Activated naive CD4-positive, alpha-beta T cell treated with anti-CD3 and anti-CD28 coated beads for 36 hours (primary cell): ENCODE data around the gene GALNT5. TPM values are rescaled to one million over a fixed set of nuclear protein-coding genes. Genes with fewer than 3 reads are reported as not detected.

Experiments
- CTCF ChIA-PET: fragments of 350-600 bp; sonication (Branson Sonifier 250); formaldehyde crosslinking; loops from one replicate; lab custom pipeline; 2021; ENCODE audit warnings: antibody characterized with exemption; lab: Charles Lee
- DNase-seq: peaks from one replicate; pipeline ENCODE4 v3.0.0-alpha.2; 2020
- H3K27ac Mint-ChIP-seq: one replicate; pipeline ENCODE4 v1.8.0; 2021; ENCODE audit warnings: mild to moderate bottlenecking, mixed read lengths
- H3K27me3 Mint-ChIP-seq: one replicate; pipeline ENCODE4 v1.8.0; 2021; ENCODE audit warnings: low read depth, mixed read lengths
- H3K36me3 Mint-ChIP-seq: one replicate; pipeline ENCODE4 v1.8.0; 2021; ENCODE audit warnings: low read depth, mixed read lengths
- H3K4me1 Mint-ChIP-seq: one replicate; pipeline ENCODE4 v1.8.0; 2021; ENCODE audit warnings: low read depth, mixed read lengths
- H3K4me3 Mint-ChIP-seq: one replicate; pipeline ENCODE4 v1.8.0; 2021; ENCODE audit warnings: mild to moderate bottlenecking, moderate library complexity, mixed read lengths
- H3K9me3 Mint-ChIP-seq: one replicate; pipeline ENCODE4 v1.8.0; 2021; ENCODE audit warnings: mixed read lengths
- intact Hi-C: fragments of 100-400 bp; cut with micrococcal nuclease; formaldehyde crosslinking; loops from one replicate; pipeline ENCODE4 v1.15.1; 2023
- total RNA-seq, 2 experiments: library from RNA; stranded (reverse); gene quantifications; one replicate each; pipeline ENCODE4 v1.2.3, GENCODE V29; 2021

Gene GALNT5
- total RNA-seq, 2 experiments from 2014 or later: not detected

DNA sequence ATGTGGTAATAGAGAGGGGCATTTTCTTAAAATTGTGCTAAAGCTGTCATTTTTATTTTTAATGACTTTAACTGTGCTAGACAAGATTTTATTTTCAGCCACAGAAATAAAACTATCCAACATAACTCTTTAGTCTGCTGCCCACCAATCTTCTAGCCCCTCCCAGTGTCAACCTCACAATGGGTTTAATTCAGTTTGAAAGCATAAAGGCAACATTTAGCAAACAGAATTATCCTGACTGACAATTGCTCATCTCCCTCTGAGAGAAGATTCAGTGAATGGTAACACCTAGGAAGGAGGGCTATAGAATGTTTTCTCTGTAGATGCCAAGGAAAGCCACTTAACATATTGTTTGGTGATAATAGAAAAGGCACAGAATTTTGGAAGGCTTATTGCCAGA is 62.9 kb downstream of the GALNT5 start:
- intact Hi-C loops: no loop called here

DNA sequence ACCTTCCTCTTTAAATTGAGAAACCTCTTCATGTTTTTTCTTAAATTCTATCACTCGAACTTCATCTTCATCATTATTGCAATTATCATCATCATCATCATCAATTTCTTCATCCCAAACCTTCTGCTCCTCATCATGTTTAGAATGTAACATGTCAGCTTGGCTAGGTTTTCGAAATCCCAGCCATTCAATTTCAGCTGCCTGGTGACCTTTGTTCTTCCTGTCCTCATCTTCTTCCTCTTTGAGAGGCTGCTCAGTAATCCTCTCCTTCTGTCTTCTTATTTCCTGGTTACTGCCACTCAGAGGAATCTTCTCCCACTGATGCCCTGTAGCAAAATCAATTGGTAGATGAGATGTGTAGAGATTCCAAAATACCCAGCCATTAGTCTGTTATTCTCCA is 64.0 kb downstream of the GALNT5 start:
- Mint-ChIP-seq H3K27me3 (no peaks in the 10 kb centered on the region), H3K27ac (no peak overlapping the region), H3K4me3 (no peak overlapping the region), H3K4me1 (peaks cover 28% of the 10 kb centered on the region), H3K9me3 (no peaks in the 10 kb centered on the region), H3K36me3 (peaks cover 6% of the 10 kb centered on the region)
- DNase-seq: no peak
- CTCF ChIA-PET: interaction anchor here (0.6 to 1.3 kb wide), 3 partner anchors 16 to 19 kb away, joined by 4 read pairs; no protein-coding TSS in a partner anchor
- intact Hi-C loops: no loop called here

More for the DNA sequence above, 62.9 kb downstream of the GALNT5 start:
- Mint-ChIP-seq H3K36me3 (peaks cover 6% of the 10 kb centered on the region), H3K4me3 (no peak overlapping the region), H3K4me1 (peaks cover 32% of the 10 kb centered on the region), H3K27ac (no peak overlapping the region), H3K27me3 (no peaks in the 10 kb centered on the region), H3K9me3 (no peaks in the 10 kb centered on the region)
- no peak for DNase-seq
- CTCF ChIA-PET: interaction anchor here (1.0 to 1.3 kb wide), 2 partner anchors 16 to 18 kb away, joined by 4 read pairs; no protein-coding TSS in a partner anchor

DNA sequence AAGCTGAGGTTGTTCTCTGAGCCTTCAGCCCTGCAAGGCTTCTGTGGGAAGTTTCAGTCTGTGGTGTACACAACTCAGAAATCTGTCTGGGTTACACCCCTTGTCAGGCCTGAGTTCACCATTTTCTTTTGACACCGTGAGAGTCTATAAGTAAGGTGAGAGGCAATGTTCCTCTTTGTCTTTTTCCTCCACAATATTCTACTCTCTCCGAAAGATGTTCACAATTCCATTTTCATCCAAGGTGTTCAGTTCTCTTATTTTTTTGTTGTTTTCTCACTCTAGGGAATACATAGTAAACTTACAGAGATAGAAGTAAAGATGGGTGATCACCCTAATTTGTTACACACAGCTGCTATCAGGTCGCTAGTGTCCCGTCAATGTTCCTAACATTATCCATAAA is 64.9 kb downstream of the GALNT5 start:
- H3K4me1 Mint-ChIP-seq: peaks cover 35% of the 10 kb centered on the region
- no peak overlapping the region for H3K27ac Mint-ChIP-seq
- H3K27me3 Mint-ChIP-seq: no peaks in the 10 kb centered on the region
- no peaks in the 10 kb centered on the region for H3K9me3 Mint-ChIP-seq
- no peak for DNase-seq
- H3K36me3 Mint-ChIP-seq: peaks cover 6% of the 10 kb centered on the region
- CTCF ChIA-PET: interaction anchor here (1.0 to 16.1 kb wide), 4 partner anchors 13 to 157 kb away, joined by 4 to 263 read pairs (median 8); no protein-coding TSS in a partner anchor
- no peak overlapping the region for H3K4me3 Mint-ChIP-seq
- intact Hi-C loops: no loop called here

DNA sequence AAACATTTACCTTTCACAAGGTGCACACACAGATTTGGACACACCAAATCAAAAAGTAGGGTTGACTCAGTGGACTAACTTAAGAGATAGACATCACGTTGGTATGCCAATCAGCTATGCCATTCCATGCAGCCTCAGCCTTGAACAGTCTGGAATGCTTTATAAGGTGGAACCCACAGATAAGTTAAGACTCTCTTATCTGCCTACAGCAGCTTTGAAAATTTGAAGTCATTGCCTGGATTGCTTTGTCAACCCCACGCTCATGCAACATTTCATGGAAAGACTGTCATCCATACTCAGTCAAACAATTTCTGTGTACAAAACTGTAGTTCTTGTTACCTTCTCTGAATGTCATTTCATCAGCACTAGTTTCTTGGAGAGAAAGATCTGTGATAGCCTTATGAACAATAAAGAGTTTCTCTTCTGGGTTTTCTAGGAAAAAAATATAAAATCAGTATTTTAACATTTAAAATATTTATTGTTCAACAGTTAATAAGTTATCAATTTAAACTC is 66.9 kb downstream of the GALNT5 start:
- H3K36me3 Mint-ChIP-seq: peaks cover 8% of the 10 kb centered on the region
- CTCF ChIA-PET: interaction anchor here (1.8 to 16.1 kb wide), 3 partner anchors 9 to 20 kb away, joined by 6 to 263 read pairs (median 12); no protein-coding TSS in a partner anchor
- no peaks in the 10 kb centered on the region for H3K27me3 Mint-ChIP-seq
- no peaks in the 10 kb centered on the region for H3K9me3 Mint-ChIP-seq
- H3K27ac Mint-ChIP-seq: no peak overlapping the region
- no peak overlapping the region for H3K4me3 Mint-ChIP-seq
- peaks cover 53% of the 10 kb centered on the region for H3K4me1 Mint-ChIP-seq
- intact Hi-C loops: no loop called here
- DNase-seq: no peak

DNA sequence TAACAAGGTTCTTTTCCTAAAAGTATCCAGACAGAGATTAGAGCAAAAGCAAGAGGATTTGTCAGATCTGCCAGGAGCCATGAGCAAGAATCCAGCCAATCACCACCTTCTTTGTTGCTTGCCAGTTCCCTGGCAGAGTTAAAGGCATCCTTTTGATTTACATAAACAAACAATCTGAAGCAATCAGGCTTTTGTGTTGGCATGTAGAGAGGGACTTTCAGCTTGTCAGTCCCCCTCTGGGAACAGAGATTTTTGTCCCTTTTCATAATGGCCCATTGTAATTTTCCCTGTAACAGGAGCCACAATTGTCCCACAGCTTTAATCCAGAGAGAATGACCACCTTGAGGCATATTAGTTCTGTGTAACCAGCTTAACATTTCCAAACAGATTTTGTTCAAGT is 68.3 kb downstream of the GALNT5 start, which contains the start of gene ERMN:
TSS of gene ERMN (minus strand) at position 39 of the 400 bp plus-strand sequence. CDS start 182 bp downstream, outside the sequence.
- Mint-ChIP-seq H3K27ac (no peak within 1 kb of the TSS), H3K36me3 (peaks cover 8% of the 10 kb centered on the region), H3K9me3 (no peaks in the 10 kb centered on the region), H3K4me1 (peaks cover 57% of the 10 kb centered on the region), H3K27me3 (no peaks in the 10 kb centered on the region), H3K4me3 (no peak within 1 kb of the TSS)
- DNase-seq: no peak
- intact Hi-C loops: loop anchor here (1.0 kb wide), 1 partner anchor 10 kb away; no protein-coding TSS in a partner anchor
- CTCF ChIA-PET: interaction anchor here (0.8 to 16.1 kb wide), 16 partner anchors 9 to 268 kb away, joined by 3 to 263 read pairs (median 15); no protein-coding TSS in a partner anchor

DNA sequence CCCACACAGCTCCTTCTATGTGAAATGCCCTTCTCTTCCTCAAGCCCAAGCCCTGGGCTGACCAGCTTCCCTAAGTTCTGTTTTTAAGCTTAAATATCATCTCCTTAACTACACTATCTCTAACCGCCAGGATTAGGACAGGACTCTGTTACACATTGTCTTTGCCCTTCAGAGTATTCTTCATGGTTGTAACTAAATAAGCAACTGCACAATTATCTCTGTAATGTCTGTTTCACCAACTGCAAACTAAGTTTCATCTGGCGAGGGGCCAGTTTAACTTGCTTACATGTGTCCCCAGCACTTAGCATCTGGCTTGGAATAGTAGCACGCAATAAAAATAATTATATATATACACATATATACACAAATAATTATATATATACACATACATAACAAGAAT is 69.2 kb downstream of the GALNT5 start:
- no peaks in the 10 kb centered on the region for H3K27me3 Mint-ChIP-seq
- intact Hi-C loops: loop anchor here (1.0 kb wide), 8 partner anchors 11 to 271 kb away; no protein-coding TSS in a partner anchor
- no peak overlapping the region for H3K4me3 Mint-ChIP-seq
- H3K36me3 Mint-ChIP-seq: peaks cover 5% of the 10 kb centered on the region
- peaks cover 61% of the 10 kb centered on the region for H3K4me1 Mint-ChIP-seq
- no peak for DNase-seq
- H3K27ac Mint-ChIP-seq: no peak overlapping the region
- CTCF ChIA-PET: interaction anchor here (0.6 to 16.1 kb wide), 36 partner anchors 10 to 274 kb away, joined by 3 to 263 read pairs (median 10); no protein-coding TSS in a partner anchor
- H3K9me3 Mint-ChIP-seq: no peaks in the 10 kb centered on the region

DNA sequence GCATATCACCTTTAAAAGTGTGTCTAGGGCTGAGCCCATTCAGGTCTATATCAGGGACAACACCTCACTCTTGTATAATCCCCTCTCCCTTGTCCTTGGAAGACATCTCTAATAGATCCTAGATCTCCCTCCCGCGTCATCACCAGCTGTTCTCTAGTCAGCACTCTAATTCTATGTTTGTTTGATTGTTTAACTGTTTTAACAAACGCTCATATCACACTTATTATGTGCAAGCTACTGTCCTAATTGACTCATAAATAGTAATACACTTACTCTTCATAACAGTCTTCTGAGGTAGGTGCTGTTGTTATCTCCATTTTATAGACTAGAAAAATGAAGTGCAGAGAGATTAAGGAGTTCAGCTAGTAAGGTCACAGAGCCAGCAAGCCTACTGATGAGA is 69.7 kb downstream of the GALNT5 start:
- DNase-seq: peak; percentile 29
- H3K27me3 Mint-ChIP-seq: no peaks in the 10 kb centered on the region
- H3K27ac Mint-ChIP-seq: peak overlapping the region; percentile 82
- peaks cover 3% of the 10 kb centered on the region for H3K36me3 Mint-ChIP-seq
- intact Hi-C loops: loop anchor here (1.0 kb wide), 7 partner anchors 86 to 270 kb away; no protein-coding TSS in a partner anchor
- H3K4me3 Mint-ChIP-seq: peak overlapping the region; percentile 52
- CTCF ChIA-PET: interaction anchor here (0.6 to 16.1 kb wide), 51 partner anchors 9 to 1094 kb away, joined by 3 to 263 read pairs (median 8); no protein-coding TSS in a partner anchor
- H3K9me3 Mint-ChIP-seq: no peaks in the 10 kb centered on the region
- peaks cover 62% of the 10 kb centered on the region for H3K4me1 Mint-ChIP-seq

DNA sequence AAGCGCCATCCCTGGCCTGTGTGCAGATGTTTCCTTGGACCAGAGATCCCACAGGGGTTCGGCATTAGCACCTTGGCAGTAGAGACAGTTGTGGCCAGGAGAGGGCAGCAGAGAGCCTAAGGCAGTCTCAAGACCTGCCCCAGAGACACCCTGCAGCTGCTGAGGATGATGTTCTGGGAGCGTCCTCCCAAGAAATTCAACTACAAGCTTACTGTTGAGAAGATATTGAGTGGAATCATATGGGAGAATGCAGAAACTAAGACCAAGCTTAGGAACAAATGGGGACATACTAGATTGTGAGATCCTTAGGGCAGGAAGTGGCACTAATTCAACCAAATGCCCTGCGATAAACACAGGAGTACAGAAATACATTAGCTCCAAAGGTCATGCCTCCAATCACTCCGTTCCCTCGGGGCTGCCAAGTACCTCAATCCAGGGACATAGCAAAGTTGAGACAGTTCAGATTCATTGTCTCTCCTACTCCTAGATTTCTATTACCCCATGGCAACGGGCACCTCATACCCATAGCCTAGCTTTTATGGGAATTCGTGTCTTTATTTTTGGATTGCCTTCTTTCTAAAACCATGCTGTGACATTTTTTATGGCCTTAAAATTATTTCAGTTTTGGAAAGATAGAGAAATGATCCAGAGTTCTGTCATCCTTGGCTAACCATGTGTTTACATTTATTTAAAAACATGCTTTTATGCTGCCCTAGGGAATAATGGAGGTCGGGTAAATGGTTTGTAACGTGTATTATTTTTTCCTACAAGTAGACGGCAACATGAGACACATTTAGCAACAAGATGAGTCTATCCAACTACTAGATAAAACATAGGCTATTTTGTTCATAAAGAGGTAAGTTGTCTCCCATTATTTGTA is 70.4 kb downstream of the GALNT5 start:
- H3K27ac Mint-ChIP-seq: peak overlapping the region; percentile 82
- H3K36me3 Mint-ChIP-seq: peaks cover 3% of the 10 kb centered on the region

DNA sequence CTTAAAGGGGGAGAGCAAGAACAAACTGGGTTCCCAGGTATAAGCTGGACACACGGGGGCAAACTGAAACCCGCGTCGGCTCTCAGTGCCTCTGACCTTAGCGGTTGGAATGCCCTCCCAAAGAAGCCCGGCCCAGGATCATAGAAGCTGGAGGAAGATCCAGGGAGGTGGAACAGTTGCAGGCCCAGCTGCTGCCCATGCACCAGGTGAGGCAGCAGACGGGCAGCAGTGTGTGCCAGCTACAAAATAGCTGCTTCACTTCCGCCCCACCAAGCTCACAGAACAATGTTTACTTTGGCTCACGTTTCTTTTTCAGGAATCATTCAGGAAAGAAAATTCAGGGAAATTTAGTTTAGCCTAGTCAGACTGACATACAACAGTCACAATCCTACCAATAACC is 72.0 kb downstream of the GALNT5 start:
- intact Hi-C loops: no loop called here
- Mint-ChIP-seq H3K4me3 (no peak overlapping the region), H3K4me1 (peaks cover 76% of the 10 kb centered on the region), H3K27me3 (no peaks in the 10 kb centered on the region), H3K36me3 (peaks cover 3% of the 10 kb centered on the region), H3K9me3 (no peaks in the 10 kb centered on the region), H3K27ac (no peak overlapping the region)
- no peak for DNase-seq
- CTCF ChIA-PET: interaction anchor here (0.6 to 16.1 kb wide), 11 partner anchors 7 to 268 kb away, joined by 3 to 263 read pairs (median 5); no protein-coding TSS in a partner anchor

More for the DNA sequence above, 70.4 kb downstream of the GALNT5 start:
- intact Hi-C loops: loop anchor here (1.0 kb wide), 7 partner anchors 85 to 269 kb away; no protein-coding TSS in a partner anchor
- no peaks in the 10 kb centered on the region for H3K9me3 Mint-ChIP-seq
- H3K27me3 Mint-ChIP-seq: no peaks in the 10 kb centered on the region
- CTCF ChIA-PET: interaction anchor here (0.6 to 16.1 kb wide), 64 partner anchors 9 to 1093 kb away, joined by 3 to 263 read pairs (median 6); no protein-coding TSS in a partner anchor
- peak; percentile 95 for DNase-seq
- H3K4me1 Mint-ChIP-seq: peaks cover 63% of the 10 kb centered on the region
- H3K4me3 Mint-ChIP-seq: peak overlapping the region; percentile 52

DNA sequence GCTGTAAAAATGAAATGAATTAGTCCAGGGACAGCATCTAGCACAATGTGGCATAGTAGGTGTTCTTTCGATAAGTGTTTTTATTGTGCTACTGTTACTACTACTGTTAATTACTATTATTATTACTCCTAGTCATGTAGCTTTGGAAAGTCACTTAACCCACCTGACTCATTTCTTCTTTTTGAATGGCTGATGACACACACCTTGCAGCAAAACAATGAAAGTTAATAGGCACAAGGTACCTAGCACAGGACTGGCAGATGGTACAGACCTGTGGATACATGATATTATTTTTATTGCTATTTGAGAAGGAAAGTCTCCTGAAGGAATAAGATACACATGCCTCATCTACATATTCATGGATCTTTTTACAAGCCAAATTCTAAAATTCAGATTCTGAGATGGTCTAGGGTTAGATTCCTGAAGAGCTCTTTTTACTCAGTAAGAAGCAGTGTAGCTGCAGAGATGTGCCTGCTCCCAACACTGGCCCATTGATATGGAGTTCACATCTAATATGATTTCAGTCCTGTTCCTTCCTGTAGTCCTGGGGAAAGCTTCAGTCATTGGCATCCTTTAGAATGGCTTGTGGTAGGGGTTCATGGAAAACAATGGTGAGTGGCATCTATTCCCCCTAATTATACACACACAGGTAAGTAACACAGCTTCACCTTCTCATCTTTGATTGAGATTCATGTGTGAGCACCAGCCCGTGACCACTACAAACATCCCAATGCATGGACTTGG is 76.0 kb downstream of the GALNT5 start:
- Mint-ChIP-seq H3K4me1 (peaks cover 92% of the 10 kb centered on the region), H3K27ac (peak overlapping the region; percentile 83), H3K27me3 (no peaks in the 10 kb centered on the region), H3K36me3 (peaks cover 3% of the 10 kb centered on the region), H3K9me3 (no peaks in the 10 kb centered on the region), H3K4me3 (no peak overlapping the region)
- intact Hi-C loops: loop anchor here (1.0 to 5.0 kb wide), 6 partner anchors 71 to 1124 kb away; partner anchors contain the start of genes CCDC148 and PKP4
- DNase-seq: peak; percentile 35
- CTCF ChIA-PET: interaction anchor here (0.9 to 16.1 kb wide), 8 partner anchors 10 to 144 kb away, joined by 3 to 263 read pairs (median 5); no protein-coding TSS in a partner anchor

DNA sequence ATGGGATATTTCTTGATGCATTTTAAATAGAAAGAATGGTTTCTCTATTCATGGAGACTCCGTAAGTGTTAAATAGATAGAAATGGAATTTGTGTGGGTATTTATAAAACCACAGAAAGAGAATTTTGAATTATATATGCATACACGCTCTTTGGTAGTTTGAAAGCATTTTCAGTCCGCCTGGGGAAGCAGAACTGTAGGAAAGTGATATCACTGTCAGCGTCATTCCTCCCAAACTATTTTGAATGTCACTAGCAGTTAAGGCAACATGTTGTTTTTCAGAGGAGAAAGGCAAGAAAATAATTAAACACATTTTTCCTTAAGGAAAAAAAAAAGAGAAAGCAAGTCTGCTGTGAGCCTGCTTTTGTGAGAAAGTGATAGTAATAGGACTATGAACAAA is 76.8 kb downstream of the GALNT5 start:
- Mint-ChIP-seq H3K27ac (peak overlapping the region; percentile 83), H3K4me1 (peaks cover 91% of the 10 kb centered on the region), H3K27me3 (no peaks in the 10 kb centered on the region), H3K4me3 (peak overlapping the region; percentile 42), H3K9me3 (no peaks in the 10 kb centered on the region), H3K36me3 (no peaks in the 10 kb centered on the region)
- no peak for DNase-seq
- intact Hi-C loops: loop anchor here (5.0 kb wide), 1 partner anchor 1123 kb away; the partner anchor contains the start of genes CCDC148 and PKP4
- CTCF ChIA-PET: interaction anchor here (0.6 to 16.1 kb wide), 20 partner anchors 7 to 602 kb away, joined by 3 to 263 read pairs (median 8); partner anchors contain the start of gene ERMN
